IMR-90 (cell line): Measurements from ENCODE around the gene ZNF532.

Source experiments
- BHLHE40 ChIP-seq: fragments of 150-350 bp; IDR thresholded peaks from 2 replicates; pipeline ENCODE4 v1.6.1; 2016; ENCODE audit warnings: mild to moderate bottlenecking, low read depth, low read length
- CEBPB ChIP-seq: IDR thresholded peaks from 2 replicates; pipeline ENCODE4 v1.6.1; 2012; ENCODE audit warnings: low read depth, low read length, improper control_type of control experiment
- CHD1 ChIP-seq: IDR thresholded peaks from 2 replicates; pipeline ENCODE4 v1.6.1; 2012; ENCODE audit warnings: low read depth, low read length, improper control_type of control experiment
- FOS ChIP-seq: fragments of 150-350 bp; IDR thresholded peaks from 2 replicates; pipeline ENCODE4 v1.6.1; 2016; ENCODE audit warnings: low read depth, low read length
- MAFK ChIP-seq: IDR thresholded peaks from 2 replicates; pipeline ENCODE4 v1.6.1; 2012; ENCODE audit warnings: low read depth, low read length, improper control_type of control experiment
- MAZ ChIP-seq: IDR thresholded peaks from 2 replicates; pipeline ENCODE4 v1.6.1; 2012; ENCODE audit warnings: low read depth, mild to moderate bottlenecking, low read length, improper control_type of control experiment, moderate library complexity, borderline replicate concordance
- MXI1 ChIP-seq: IDR thresholded peaks from 2 replicates; pipeline ENCODE4 v1.6.1; 2012; ENCODE audit warnings: low read depth, mild to moderate bottlenecking, low read length, moderate library complexity, borderline replicate concordance
- POLR2A ChIP-seq: IDR thresholded peaks from 2 replicates; pipeline ENCODE4 v1.6.1; 2012; ENCODE audit warnings: mild to moderate bottlenecking, low read depth, low read length
- RAD21 ChIP-seq: IDR thresholded peaks from 2 replicates; pipeline ENCODE4 v1.6.1; 2012; ENCODE audit warnings: low read length, improper control_type of control experiment
- RCOR1 ChIP-seq: IDR thresholded peaks from 2 replicates; pipeline ENCODE4 v1.6.1; 2012; ENCODE audit warnings: mild to moderate bottlenecking, low read length, improper control_type of control experiment; ENCODE audit not compliant: insufficient replicate concordance
- SMC3 ChIP-seq: fragments of 150-350 bp; IDR thresholded peaks from 2 replicates; pipeline ENCODE4 v1.6.1; 2016; ENCODE audit warnings: low read depth, mild to moderate bottlenecking, antibody characterized with exemption, low read length, moderate library complexity
- TF ChIP-seq, protein P1 (sequence below): conservative IDR thresholded peaks from 2 replicates; pipeline ENCODE4 v1.5.1; 2012; ENCODE audit warnings: mild to moderate bottlenecking, low read depth, low read length, improper control_type of control experiment

DNA sequence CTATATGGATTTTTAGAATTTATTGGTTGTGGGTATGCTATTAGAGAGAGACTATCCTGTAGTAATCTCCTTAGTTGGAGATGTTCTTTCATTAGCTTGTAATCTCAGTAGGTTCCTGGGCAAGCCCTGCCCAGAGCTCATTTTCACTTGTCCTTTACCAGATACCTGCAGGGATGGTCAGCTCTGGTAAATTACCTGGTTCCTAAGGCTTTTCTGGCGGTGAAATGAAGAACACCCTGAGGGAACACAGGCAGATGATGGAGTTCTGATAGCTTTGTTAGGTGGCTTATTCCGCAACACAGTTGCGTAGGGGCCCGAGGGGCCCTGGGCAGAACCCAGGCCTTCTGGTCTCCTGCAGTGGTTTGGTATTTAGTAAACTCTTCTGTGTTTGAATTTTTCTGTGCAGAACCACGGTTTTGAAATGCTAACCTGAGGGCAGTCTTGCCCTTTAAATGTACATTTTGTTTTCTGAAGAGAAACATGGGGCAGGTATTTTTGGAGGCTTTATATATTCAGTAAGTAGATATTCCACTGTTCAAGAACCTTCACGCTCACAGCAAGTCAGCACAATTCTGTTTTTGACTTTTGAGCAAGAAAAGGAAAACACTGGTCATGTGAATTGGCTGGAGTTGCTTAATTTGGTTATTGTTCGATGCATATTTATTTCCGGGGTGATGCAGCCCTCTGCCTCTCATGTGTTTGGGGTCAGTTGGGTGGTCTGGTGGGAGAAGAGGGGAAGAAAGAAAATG, 22.4 kb downstream of the ZNF532 start:
- TF ChIP-seq MXI1 (no peak), POLR2A (no peak), SMC3 (no peak), CHD1 (no peak), RCOR1 (no peak), BHLHE40 (no peak), CEBPB (no peak), RAD21 (no peak), FOS (no peak), MAFK (no peak), MAZ (no peak)
- TF ChIP-seq, protein P1, sequence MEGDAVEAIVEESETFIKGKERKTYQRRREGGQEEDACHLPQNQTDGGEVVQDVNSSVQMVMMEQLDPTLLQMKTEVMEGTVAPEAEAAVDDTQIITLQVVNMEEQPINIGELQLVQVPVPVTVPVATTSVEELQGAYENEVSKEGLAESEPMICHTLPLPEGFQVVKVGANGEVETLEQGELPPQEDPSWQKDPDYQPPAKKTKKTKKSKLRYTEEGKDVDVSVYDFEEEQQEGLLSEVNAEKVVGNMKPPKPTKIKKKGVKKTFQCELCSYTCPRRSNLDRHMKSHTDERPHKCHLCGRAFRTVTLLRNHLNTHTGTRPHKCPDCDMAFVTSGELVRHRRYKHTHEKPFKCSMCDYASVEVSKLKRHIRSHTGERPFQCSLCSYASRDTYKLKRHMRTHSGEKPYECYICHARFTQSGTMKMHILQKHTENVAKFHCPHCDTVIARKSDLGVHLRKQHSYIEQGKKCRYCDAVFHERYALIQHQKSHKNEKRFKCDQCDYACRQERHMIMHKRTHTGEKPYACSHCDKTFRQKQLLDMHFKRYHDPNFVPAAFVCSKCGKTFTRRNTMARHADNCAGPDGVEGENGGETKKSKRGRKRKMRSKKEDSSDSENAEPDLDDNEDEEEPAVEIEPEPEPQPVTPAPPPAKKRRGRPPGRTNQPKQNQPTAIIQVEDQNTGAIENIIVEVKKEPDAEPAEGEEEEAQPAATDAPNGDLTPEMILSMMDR = no peak
